GM08714 (cell line): ENCODE results near the gene MAN1C1.
"Not testable (repeated sequence)": the region's sequence is repeated elsewhere in the genome, so short reads cannot be mapped to it uniquely, and the experiment has no call there.

Experiments used
- H3K4me3 ChIP-seq: fragments of 200-500 bp; sonication (Bioruptor generic); 2 replicates; pipeline ENCODE4 v1.5.1; 2014; ENCODE audit warnings: mild to moderate bottlenecking, low read length, inconsistent platforms
- ZNF274 ChIP-seq: IDR thresholded peaks from 2 replicates; pipeline ENCODE4 v1.6.1; 2012; ENCODE audit warnings: mild to moderate bottlenecking, low read depth, low read length

The MAN1C1 gene

GRCh38 chr1:25576459-25577133, 40.0 kb upstream of the MAN1C1 start:
- H3K4me3 ChIP-seq, result no peak overlapping the region
- TF ChIP-seq ZNF274, result no peak

- no peak overlapping the region for H3K4me3 ChIP-seq
- no peak for TF ChIP-seq ZNF274
Measured at GRCh38 chr1:25577134-25577920, 39.3 kb upstream of the MAN1C1 start.

GRCh38 chr1:25579292-25580252, 37.0 kb upstream of the MAN1C1 start:
- TF ChIP-seq ZNF274, result no peak
- no peak overlapping the region for H3K4me3 ChIP-seq

DNA sequence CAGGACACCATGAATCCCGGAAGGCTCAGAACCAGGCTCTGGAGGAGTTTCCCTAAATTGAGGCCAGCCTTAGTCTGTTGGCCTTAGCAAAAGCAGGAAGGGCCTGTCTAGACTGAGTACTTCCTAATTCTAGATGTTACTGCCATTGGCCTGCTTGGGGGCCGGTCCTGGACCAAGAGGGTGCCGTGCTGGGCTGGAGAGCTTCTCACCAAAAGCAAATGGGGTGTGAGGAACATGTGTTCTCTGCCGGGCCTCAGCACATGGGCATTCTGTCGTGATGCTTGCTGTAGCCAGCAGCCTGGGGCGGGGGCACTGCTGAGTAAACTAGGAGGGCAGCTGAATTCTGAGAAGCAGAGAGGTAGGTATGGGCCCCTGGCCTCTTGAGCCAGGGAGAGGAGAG, 35.7 kb upstream of the MAN1C1 start:
- no peak for TF ChIP-seq ZNF274
- H3K4me3 ChIP-seq, result no peak overlapping the region

GRCh38 chr1:25581764-25582163, 34.8 kb upstream of the MAN1C1 start:
- no peak for TF ChIP-seq ZNF274
- H3K4me3 ChIP-seq, result no peak overlapping the region

DNA sequence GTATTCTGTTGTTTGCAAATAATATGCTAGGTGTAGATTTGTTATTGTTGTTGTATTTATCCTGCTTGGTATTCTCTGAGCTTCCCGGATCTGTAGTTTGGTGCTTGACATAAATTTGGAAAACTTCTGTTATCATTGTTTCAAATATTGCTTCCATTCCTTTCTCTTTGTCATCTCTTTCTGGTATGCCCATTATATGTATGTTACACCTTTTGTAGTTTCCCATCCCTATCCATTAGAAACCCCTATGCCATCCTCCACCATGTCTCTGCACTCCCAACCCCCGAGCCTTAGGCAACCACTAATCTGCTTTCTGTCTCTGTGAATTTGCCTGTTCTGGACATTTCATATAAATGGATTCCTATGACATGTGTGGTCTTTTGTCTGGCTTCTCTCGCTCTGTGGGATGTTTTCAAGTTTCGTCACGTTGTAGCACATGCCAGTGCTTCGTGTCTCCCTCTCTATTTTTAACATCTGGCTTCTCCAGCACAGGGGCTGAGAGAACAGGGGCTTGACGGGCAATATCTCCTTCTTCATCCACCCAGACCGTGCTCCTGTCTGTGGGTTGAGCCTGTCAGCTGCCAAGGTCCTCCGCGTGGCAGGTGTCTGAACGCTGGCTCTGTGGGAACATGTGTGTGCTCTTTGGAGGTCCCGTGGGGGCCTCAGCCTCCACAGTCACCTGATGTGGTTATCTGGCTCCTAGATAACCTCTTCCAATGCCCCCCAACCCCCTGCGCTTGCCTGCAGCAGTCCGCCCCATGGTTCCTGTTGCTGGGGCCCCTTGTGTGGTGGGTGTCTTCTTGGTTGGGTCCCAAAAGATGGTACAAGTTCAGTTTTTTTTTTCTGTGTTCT, 32.8 kb upstream of the MAN1C1 start:
- H3K4me3 ChIP-seq, result no peak overlapping the region
- TF ChIP-seq ZNF274, result no peak

DNA sequence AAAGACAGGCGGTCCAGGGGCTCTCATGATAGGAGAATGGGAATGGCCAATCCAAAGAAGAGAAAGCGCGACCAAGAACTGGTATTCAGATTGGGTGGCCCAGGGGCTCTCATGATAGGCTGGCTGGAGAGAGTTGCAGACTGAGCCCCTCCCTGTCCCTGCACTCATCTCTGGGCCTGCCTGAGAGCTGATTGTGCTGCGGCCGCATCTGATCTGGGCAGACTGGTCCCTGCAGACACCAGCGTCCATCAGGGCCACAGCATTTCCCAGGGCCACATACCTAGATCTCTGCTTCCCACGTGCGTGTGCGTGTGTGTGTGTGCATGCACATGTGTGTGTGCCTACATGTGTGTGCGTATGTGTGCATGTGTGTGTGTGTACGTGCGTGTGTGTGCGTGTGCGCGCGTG, 30.4 kb upstream of the MAN1C1 start:
- H3K4me3 ChIP-seq, result no peak overlapping the region
- no peak for TF ChIP-seq ZNF274

DNA sequence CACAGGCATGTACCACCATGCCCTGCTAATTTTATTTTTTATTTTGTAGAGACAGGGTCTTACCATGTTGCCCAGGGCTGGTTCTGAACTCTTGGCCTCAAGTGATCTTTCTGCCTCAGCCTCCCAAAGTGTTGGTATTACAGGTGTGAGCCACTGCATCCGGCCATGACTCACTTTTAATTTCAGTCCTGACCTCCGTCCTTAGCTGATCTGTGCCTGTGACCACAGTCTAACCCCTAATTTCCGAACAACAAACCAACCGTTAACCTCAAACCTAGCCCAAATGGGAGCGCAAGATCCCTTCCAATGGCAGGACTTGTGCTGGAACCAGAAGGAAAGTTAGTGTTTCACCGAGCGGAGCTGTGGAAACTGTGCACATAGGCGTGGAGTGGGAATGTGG, 29.3 kb upstream of the MAN1C1 start:
- no peak for TF ChIP-seq ZNF274
- H3K4me3 ChIP-seq, result no peak overlapping the region

- not testable (repeated sequence) for H3K4me3 ChIP-seq
Measured at GRCh38 chr1:25588224-25588623, 28.4 kb upstream of the MAN1C1 start.

GRCh38 chr1:25588786-25589185, 27.8 kb upstream of the MAN1C1 start:
- not testable (repeated sequence) for H3K4me3 ChIP-seq

DNA sequence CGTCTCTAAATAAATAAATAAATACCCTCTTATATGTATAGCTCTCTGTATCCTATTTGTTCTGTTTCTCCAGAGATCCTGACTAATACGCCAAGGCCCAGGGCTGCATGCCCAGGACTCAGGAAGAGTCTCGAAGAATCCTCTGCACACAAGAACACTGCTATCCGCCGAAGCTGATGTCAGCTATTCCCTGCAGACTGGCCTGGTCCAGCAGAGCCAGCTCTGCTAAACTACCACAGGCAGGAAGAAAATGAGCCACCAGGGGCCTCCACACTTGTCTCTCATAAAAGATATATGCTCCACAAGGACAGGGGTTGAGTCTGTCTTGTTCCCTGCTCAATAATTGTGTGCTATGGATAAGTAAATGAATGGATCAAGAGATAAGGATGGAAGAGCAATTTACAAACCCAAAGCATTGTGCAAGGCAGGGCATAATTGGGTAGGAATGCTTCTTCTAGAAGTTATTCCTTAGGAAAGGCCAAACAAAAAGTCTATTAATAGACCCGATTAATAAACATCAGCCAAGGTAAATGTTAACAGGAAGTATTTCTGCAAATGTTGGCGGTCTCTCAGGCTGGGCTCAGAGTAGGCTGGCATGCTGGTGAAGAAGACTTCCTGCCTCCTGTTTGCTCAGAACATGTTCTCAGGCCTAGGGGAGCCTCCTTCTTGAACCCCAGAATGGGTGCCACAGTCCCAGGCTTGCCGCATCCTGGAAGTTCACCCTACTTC, 26.3 kb upstream of the MAN1C1 start:
- no peak for TF ChIP-seq ZNF274
- no peak overlapping the region for H3K4me3 ChIP-seq

DNA sequence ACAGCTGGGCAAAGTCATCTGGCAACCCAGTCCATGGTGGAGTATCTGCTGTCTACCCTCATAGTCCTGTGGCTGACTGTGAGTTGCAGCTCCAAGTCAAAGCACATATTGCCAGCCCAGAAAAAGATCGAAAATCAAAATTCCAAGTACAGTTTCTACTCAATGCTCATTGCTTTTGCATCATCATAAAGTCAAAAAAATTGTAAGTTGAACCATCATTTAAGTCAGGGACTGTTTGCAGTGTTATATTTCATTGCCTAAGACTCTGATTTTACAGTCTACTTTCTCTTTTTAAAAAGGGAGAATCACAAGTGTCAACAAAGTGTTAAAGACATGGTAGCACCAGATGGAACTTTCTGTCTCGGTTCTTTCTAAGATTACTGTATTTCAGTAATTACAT, 22.7 kb upstream of the MAN1C1 start:
- H3K4me3 ChIP-seq, result no peak overlapping the region
- TF ChIP-seq ZNF274, result no peak

GRCh38 chr1:25594971-25595370, 21.6 kb upstream of the MAN1C1 start:
- TF ChIP-seq ZNF274, result no peak
- no peak overlapping the region for H3K4me3 ChIP-seq

DNA sequence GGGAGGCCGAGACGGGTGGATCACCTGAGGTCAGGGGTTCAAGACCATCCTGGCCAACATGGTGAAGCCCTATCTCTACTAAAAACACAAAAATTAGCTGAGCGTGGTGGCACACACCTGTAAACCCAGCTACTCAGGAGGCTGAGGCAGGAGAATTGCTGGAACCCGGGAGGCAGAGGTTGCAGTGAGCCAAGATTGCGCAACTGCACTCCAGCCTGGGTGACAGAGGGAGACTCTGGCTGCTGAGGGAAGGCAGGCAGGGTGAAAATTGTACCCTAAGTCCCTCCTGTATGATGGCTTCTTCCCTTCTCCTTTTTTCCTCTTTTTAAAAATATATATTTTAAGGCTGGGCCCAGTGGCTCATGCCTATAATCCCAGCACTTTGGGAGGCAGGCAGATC, 19.9 kb upstream of the MAN1C1 start:
- H3K4me3 ChIP-seq, result not testable (repeated sequence)
